ENCODE results near the gene ACSBG1.
"Not testable (repeated sequence)": the region's sequence is repeated elsewhere in the genome, so short reads cannot be mapped to it uniquely, and the experiment has no call there.

ACSBG1 gene

GRCh38 chr15:78249131-78249530, 14.8 kb upstream of the ACSBG1 start:
- no peak for DNase-seq

- no peak for DNase-seq
Measured at GRCh38 chr15:78247911-78248310, 13.5 kb upstream of the ACSBG1 start.

- not testable (repeated sequence) for DNase-seq
Measured at GRCh38 chr15:78245976-78246620, 11.7 kb upstream of the ACSBG1 start.

GRCh38 chr15:78245392-78245791, 11.0 kb upstream of the ACSBG1 start:
- DNase-seq: not testable (repeated sequence)

GRCh38 chr15:78244893-78245292, 10.5 kb upstream of the ACSBG1 start:
- no peak for DNase-seq

- DNase-seq: no peak
Measured at GRCh38 chr15:78244101-78244500, 9.7 kb upstream of the ACSBG1 start.

- no peak for DNase-seq
Measured at GRCh38 chr15:78243491-78243941, 9.2 kb upstream of the ACSBG1 start.

GRCh38 chr15:78243058-78243457, 8.7 kb upstream of the ACSBG1 start:
- no peak for DNase-seq

GRCh38 chr15:78242128-78242527, 7.8 kb upstream of the ACSBG1 start:
- no peak for DNase-seq

- peak; percentile 85 for DNase-seq
Measured at GRCh38 chr15:78241017-78241416, 6.7 kb upstream of the ACSBG1 start.

- DNase-seq: no peak
Measured at GRCh38 chr15:78239811-78240210, 5.4 kb upstream of the ACSBG1 start.

GRCh38 chr15:78237146-78237545, 2.8 kb upstream of the ACSBG1 start:
- DNase-seq: no peak

- no peak for DNase-seq
Measured at GRCh38 chr15:78236491-78236890, 2.1 kb upstream of the ACSBG1 start.

- DNase-seq: no peak
Measured at GRCh38 chr15:78233496-78233895, 869 bp downstream of the ACSBG1 start.

GRCh38 chr15:78232951-78233350, 1.4 kb downstream of the ACSBG1 start:
- no peak for DNase-seq

GRCh38 chr15:78229431-78230406, 4.6 kb downstream of the ACSBG1 start:
- DNase-seq: no peak

- no peak for DNase-seq
Measured at GRCh38 chr15:78228356-78228996, 5.9 kb downstream of the ACSBG1 start.

GRCh38 chr15:78225783-78226541, 8.4 kb downstream of the ACSBG1 start:
- no peak for DNase-seq

GRCh38 chr15:78224023-78224411, 10.3 kb downstream of the ACSBG1 start:
- DNase-seq: no peak

GRCh38 chr15:78223396-78224022, 10.9 kb downstream of the ACSBG1 start:
- no peak for DNase-seq

GRCh38 chr15:78222745-78223395, 11.5 kb downstream of the ACSBG1 start:
- DNase-seq: no peak

GRCh38 chr15:78220713-78221112, 13.7 kb downstream of the ACSBG1 start:
- no peak for DNase-seq

Measured in activated CD4-positive, alpha-beta T cell treated with anti-CD3 and anti-CD28 coated beads, Interleukin-2, amount 50 U/mL, for 1 hour (primary cell).